Neural progenitor cell (in vitro differentiated cells): ENCODE data around the gene HSD11B2. TPM values are rescaled to one million over a fixed set of nuclear protein-coding genes. Genes with fewer than 3 reads are reported as not detected.
A peak's percentile ranks its signal among the peaks of the same experiment; 100 is the strongest.

ENCODE experiments used
- DNase-seq: peaks from one replicate; pipeline ENCODE4 v3.0.0-alpha.2; 2016; ENCODE audit warnings: low spot score
- H2AFZ ChIP-seq: fragments of 200-600 bp; sonication (generic); replicated peaks from 2 replicates; pipeline ENCODE4 v1.6.1; 2016; ENCODE audit warnings: antibody characterized with exemption
- H3F3A ChIP-seq: fragments of 200-600 bp; sonication (generic); 2 replicates; pipeline ENCODE4 v1.6.1; 2016; ENCODE audit warnings: antibody characterized with exemption, low read depth
- H3K27ac ChIP-seq: fragments of 200-600 bp; sonication (generic); 2 replicates; pipeline ENCODE4 v1.5.1; 2016; ENCODE audit warnings: mild to moderate bottlenecking
- H3K27me3 ChIP-seq: fragments of 200-600 bp; sonication (generic); 2 replicates; pipeline ENCODE4 v1.6.1; 2016; ENCODE audit warnings: mild to moderate bottlenecking, moderate library complexity
- H3K36me3 ChIP-seq: fragments of 200-600 bp; sonication (generic); 2 replicates; pipeline ENCODE4 v1.5.1; 2016
- H3K4me1 ChIP-seq: fragments of 200-600 bp; sonication (generic); 2 replicates; pipeline ENCODE4 v1.6.1; 2016; ENCODE audit warnings: mixed run types
- H3K4me2 ChIP-seq: fragments of 200-600 bp; sonication (generic); 2 replicates; pipeline ENCODE4 v1.6.1; 2016
- H3K4me3 ChIP-seq: fragments of 200-600 bp; sonication (generic); 2 replicates; pipeline ENCODE4 v1.5.1; 2016
- H3K79me2 ChIP-seq: fragments of 200-600 bp; sonication (generic); 2 replicates; pipeline ENCODE4 v1.6.1; 2016; ENCODE audit warnings: low read depth
- H3K9ac ChIP-seq: fragments of 200-600 bp; sonication (generic); 2 replicates; pipeline ENCODE4 v1.6.1; 2016
- H3K9me3 ChIP-seq: fragments of 200-600 bp; sonication (generic); 2 replicates; pipeline ENCODE4 v1.5.1; 2016; ENCODE audit warnings: low read depth
- H4K20me1 ChIP-seq: fragments of 200-600 bp; sonication (generic); 2 replicates; pipeline ENCODE4 v1.6.1; 2016; ENCODE audit warnings: low read depth
- H3K27ac Mint-ChIP-seq: 3 replicates; pipeline ENCODE4 v1.8.0; 2021; ENCODE audit warnings: mixed read lengths
- H3K27me3 Mint-ChIP-seq: 2 replicates; pipeline ENCODE4 v1.8.0; 2022; ENCODE audit warnings: low read depth, mild to moderate bottlenecking, inconsistent platforms, moderate library complexity, mixed read lengths; ENCODE audit not compliant: insufficient read depth
- H3K36me3 Mint-ChIP-seq: 3 replicates; pipeline ENCODE4 v1.8.0; 2021; ENCODE audit warnings: mixed read lengths
- H3K4me1 Mint-ChIP-seq: 3 replicates; pipeline ENCODE4 v1.8.0; 2021; ENCODE audit warnings: mixed read lengths
- H3K4me3 Mint-ChIP-seq: 3 replicates; pipeline ENCODE4 v1.8.0; 2021; ENCODE audit warnings: mild to moderate bottlenecking, moderate library complexity, mixed read lengths
- H3K9me3 Mint-ChIP-seq: 3 replicates; pipeline ENCODE4 v1.8.0; 2020; ENCODE audit warnings: mixed read lengths
- EZH2 ChIP-seq: fragments of 200-600 bp; sonication (generic); IDR thresholded peaks from 2 replicates; pipeline ENCODE4 v1.6.1; 2017; ENCODE audit warnings: antibody characterized with exemption, mild to moderate bottlenecking, moderate library complexity
- EZH2phosphoT487 ChIP-seq: fragments of 200-600 bp; sonication (generic); IDR thresholded peaks from 2 replicates; pipeline ENCODE4 v1.6.1; 2017; ENCODE audit warnings: antibody characterized with exemption
- total RNA-seq: library from RNA; depleted of rRNA; stranded (reverse); fragments of >200 nt; gene quantifications from 2 replicates; pipeline ENCODE4 v1.2.3, GENCODE V29; 2015; ENCODE audit warnings: low replicate concordance
- TF ChIP-seq, protein P1 (sequence below): fragments of 200-600 bp; sonication (generic); IDR thresholded peaks from 2 replicates; pipeline ENCODE4 v1.5.1; 2017; ENCODE audit warnings: antibody characterized with exemption, mild to moderate bottlenecking

HSD11B2 gene
- total RNA-seq, 1 donor from 2014 or later: not detected

DNA sequence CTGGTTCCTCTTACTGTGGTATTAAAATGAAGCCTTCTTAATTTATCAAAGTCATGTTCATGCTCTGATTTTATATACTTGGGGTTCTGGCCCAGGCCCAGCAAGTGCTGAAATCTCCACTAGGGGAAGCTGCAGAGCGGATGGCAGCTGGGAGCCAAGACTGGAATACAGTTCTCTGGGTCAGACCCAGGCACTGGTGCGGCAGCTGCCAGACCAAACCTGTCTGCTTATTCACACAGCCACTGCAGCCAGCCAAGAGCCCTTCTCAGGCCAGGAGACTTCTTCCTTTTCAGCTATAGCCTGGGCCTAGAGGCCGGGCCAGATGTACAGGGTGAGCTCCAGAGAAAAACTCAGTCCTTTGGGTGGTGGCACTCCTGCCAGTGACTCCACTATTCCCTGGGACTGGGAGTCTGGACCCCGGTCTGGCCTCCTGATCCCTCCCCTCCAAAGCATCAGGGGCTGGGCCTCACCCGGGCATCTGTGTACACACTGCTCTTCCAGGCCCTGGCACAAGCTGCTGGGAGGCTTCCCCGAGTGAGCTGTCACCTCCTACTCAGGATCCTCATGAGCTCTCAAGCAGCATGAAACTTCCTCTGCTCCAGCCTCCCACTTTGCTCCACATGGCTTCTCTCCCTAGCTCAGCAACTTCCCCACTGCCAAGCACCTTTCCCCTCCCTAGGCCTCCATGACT is 25.6 kb downstream of the HSD11B2 start:
- Histone ChIP-seq H3K4me3 (no peak overlapping the region), H3K4me1 (no peaks in the 10 kb centered on the region), H3K9me3 (no peaks in the 10 kb centered on the region), H2AFZ (no peak overlapping the region), H3K27ac (no peak overlapping the region), H3K4me2 (no peak overlapping the region), H4K20me1 (peaks cover 43% of the 10 kb centered on the region), H3K9ac (no peak overlapping the region), H3F3A (no peaks in the 10 kb centered on the region), H3K36me3 (no peaks in the 10 kb centered on the region), H3K79me2 (no peaks in the 10 kb centered on the region), H3K27me3 (no peaks in the 10 kb centered on the region)
- Mint-ChIP-seq H3K27ac (peak overlapping the region; percentile 79), H3K4me3 (no peak overlapping the region), H3K9me3 (no peaks in the 10 kb centered on the region), H3K27me3 (peaks cover 5% of the 10 kb centered on the region), H3K36me3 (peaks cover 6% of the 10 kb centered on the region), H3K4me1 (peaks cover 30% of the 10 kb centered on the region)
- no peak for TF ChIP-seq EZH2phosphoT487
- TF ChIP-seq, protein P1, sequence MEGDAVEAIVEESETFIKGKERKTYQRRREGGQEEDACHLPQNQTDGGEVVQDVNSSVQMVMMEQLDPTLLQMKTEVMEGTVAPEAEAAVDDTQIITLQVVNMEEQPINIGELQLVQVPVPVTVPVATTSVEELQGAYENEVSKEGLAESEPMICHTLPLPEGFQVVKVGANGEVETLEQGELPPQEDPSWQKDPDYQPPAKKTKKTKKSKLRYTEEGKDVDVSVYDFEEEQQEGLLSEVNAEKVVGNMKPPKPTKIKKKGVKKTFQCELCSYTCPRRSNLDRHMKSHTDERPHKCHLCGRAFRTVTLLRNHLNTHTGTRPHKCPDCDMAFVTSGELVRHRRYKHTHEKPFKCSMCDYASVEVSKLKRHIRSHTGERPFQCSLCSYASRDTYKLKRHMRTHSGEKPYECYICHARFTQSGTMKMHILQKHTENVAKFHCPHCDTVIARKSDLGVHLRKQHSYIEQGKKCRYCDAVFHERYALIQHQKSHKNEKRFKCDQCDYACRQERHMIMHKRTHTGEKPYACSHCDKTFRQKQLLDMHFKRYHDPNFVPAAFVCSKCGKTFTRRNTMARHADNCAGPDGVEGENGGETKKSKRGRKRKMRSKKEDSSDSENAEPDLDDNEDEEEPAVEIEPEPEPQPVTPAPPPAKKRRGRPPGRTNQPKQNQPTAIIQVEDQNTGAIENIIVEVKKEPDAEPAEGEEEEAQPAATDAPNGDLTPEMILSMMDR: peak; percentile 36
- no peak for DNase-seq

DNA sequence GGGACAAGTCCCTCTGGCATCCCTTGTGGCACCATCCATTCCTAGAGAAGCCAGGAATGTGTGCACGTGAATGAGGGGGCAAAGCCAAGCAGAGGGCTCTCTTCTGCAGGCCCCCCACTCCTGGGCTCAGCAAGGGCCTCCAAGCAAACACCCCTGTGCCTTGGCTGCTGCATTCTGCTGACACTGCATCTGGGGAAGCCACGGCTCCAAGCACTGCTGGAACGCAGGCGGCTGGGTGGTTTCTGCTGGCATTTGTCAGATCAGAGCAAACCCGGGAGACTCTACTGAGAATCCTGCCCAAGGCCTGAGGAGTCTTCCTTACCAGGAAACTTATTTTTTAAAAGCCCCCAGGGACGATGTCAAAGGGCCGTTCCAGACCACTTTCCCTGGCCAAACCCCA is 26.7 kb downstream of the HSD11B2 start:
- H3K27ac Mint-ChIP-seq: no peak overlapping the region
- H3K4me3 Mint-ChIP-seq: no peak overlapping the region
- Histone ChIP-seq H3K4me2 (no peak overlapping the region), H3K9ac (no peak overlapping the region), H3K36me3 (no peaks in the 10 kb centered on the region), H3K79me2 (no peaks in the 10 kb centered on the region), H4K20me1 (peaks cover 43% of the 10 kb centered on the region), H3K9me3 (no peaks in the 10 kb centered on the region), H3F3A (no peaks in the 10 kb centered on the region), H3K27me3 (no peaks in the 10 kb centered on the region), H3K4me1 (no peaks in the 10 kb centered on the region), H2AFZ (no peak overlapping the region), H3K4me3 (no peak overlapping the region), H3K27ac (no peak overlapping the region)
- TF ChIP-seq EZH2: no peak
- TF ChIP-seq, protein P1: no peak
- no peak for TF ChIP-seq EZH2phosphoT487
- H3K9me3 Mint-ChIP-seq: no peaks in the 10 kb centered on the region
- peaks cover 5% of the 10 kb centered on the region for H3K27me3 Mint-ChIP-seq
- H3K36me3 Mint-ChIP-seq: peaks cover 6% of the 10 kb centered on the region
- H3K4me1 Mint-ChIP-seq: peaks cover 30% of the 10 kb centered on the region
- DNase-seq: no peak

DNA sequence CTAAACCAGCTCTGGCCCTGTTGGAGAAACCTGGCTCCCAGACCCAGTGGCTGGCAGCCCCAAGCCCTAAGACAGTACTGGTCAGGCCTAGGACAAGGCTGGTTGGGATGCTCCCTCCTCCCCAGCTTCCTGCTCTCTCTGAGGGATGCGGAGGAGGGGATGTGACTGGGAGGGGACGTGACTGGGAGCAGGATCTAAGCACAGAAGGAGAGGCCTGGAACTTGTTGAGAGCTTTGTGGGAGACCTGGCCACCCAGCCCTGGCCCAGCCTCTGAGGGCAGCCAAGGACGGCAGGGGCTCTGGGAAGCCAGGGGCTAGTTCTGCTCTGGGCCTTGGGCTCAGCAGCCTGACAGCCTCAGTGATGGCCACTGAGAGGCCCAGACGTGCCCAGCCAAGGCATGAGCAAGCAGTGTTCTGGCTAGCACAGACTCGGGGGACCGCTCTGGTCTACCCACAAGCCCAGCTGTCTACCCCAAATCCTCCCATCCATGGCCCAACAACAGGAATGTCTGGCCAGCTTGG is 27.3 kb downstream of the HSD11B2 start:
- DNase-seq: no peak
- peaks cover 49% of the 10 kb centered on the region for H4K20me1 ChIP-seq

More for the DNA sequence above, 27.3 kb downstream of the HSD11B2 start:
- Histone ChIP-seq H3K79me2 (no peaks in the 10 kb centered on the region), H3F3A (no peaks in the 10 kb centered on the region), H3K4me3 (no peak overlapping the region), H3K9ac (no peak overlapping the region), H2AFZ (no peak overlapping the region), H3K4me2 (no peak overlapping the region), H3K36me3 (no peaks in the 10 kb centered on the region), H3K9me3 (no peaks in the 10 kb centered on the region), H3K4me1 (no peaks in the 10 kb centered on the region), H3K27me3 (no peaks in the 10 kb centered on the region), H3K27ac (no peak overlapping the region)
- Mint-ChIP-seq H3K27me3 (peaks cover 5% of the 10 kb centered on the region), H3K4me3 (no peak overlapping the region), H3K27ac (no peak overlapping the region), H3K9me3 (no peaks in the 10 kb centered on the region), H3K4me1 (peaks cover 28% of the 10 kb centered on the region), H3K36me3 (peaks cover 4% of the 10 kb centered on the region)
- TF ChIP-seq, protein P1: no peak
- no peak for TF ChIP-seq EZH2phosphoT487
